Measurements from ENCODE around the gene KLHL6. TPM values are rescaled to one million over a fixed set of nuclear protein-coding genes. Genes with fewer than 3 reads are reported as not detected.
"Not testable (repeated sequence)": the region's sequence is repeated elsewhere in the genome, so short reads cannot be mapped to it uniquely, and the experiment has no call there.

Gene KLHL6
- total and polyA plus RNA-seq, 5 experiments from 2014 or later = 7.6 to 59.0 (median 20.7) TPM

- peak overlapping the region in 1 of 10 donors; percentile 38 for H3K27ac Mint-ChIP-seq
- ATAC-seq (no peak), DNase-seq (no peak)
- POLR2A ChIA-PET = no interaction called here
- H3K4me3 Mint-ChIP-seq = no peak overlapping the region
- peaks cover 4 to 14% (median 5%) of the 10 kb centered on the region in 4 donors for H3K4me1 Mint-ChIP-seq
- H3K27me3 Mint-ChIP-seq = peaks cover 0 to 7% (median 0%) of the 10 kb centered on the region in 5 donors
- no peaks in the 10 kb centered on the region for H3K36me3 Mint-ChIP-seq
- no peaks in the 10 kb centered on the region for H3K9me3 Mint-ChIP-seq
These were observed 83.4 kb downstream of the KLHL6 start for GRCh38 chr3:183472155-183472554.

DNA sequence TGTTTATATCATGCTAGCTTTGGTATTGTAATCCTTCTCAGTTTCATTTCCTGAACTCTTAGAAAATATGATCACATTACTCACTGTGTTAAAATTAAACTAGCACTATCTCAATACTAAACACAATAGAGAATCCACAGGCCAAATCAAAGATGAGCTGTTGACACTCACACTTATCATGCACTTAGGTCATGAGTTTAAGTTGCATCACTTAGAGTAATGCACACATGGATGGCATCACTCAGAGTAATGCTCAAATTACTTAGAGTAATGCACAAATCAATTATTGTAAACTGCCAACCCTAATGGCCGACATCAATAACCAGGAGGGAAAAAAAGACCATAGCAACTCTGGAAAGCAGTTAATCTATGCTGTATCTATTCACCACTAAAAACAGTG lies 87.1 kb downstream of the KLHL6 start:
- H3K27me3 Mint-ChIP-seq = peaks cover 0 to 9% (median 0%) of the 10 kb centered on the region in 5 donors
- no peaks in the 10 kb centered on the region for H3K9me3 Mint-ChIP-seq
- no peak overlapping the region for H3K4me3 Mint-ChIP-seq
- no peak for DNase-seq
- peaks cover 2 to 14% (median 5%) of the 10 kb centered on the region in 4 donors for H3K4me1 Mint-ChIP-seq
- POLR2A ChIA-PET = interaction anchor here (0.5 kb wide), 1 partner anchor 119 kb away, joined by 3 read pairs; no protein-coding TSS in a partner anchor
- no peaks in the 10 kb centered on the region for H3K36me3 Mint-ChIP-seq
- H3K27ac Mint-ChIP-seq = peak overlapping the region in 1 of 10 donors; percentile 2
- ATAC-seq = no peak

GRCh38 chr3:183466575-183466974 lies 88.9 kb downstream of the KLHL6 start:
- Mint-ChIP-seq H3K4me1 (peaks cover 2 to 14% (median 5%) of the 10 kb centered on the region in 4 donors), H3K9me3 (no peaks in the 10 kb centered on the region), H3K27me3 (peaks cover 0 to 5% (median 0%) of the 10 kb centered on the region in 5 donors), H3K4me3 (no peak overlapping the region), H3K36me3 (no peaks in the 10 kb centered on the region), H3K27ac (no peak overlapping the region)
- POLR2A ChIA-PET = no interaction called here
- DNase-seq = no peak
- no peak for ATAC-seq

- H3K4me3 Mint-ChIP-seq, ATAC-seq, H3K27me3 Mint-ChIP-seq, H3K9me3 Mint-ChIP-seq, H3K36me3 Mint-ChIP-seq, POLR2A ChIA-PET, DNase-seq, H3K27ac Mint-ChIP-seq: not testable (repeated sequence)
- H3K4me1 Mint-ChIP-seq = peaks cover 2 to 14% (median 5%) of the 10 kb centered on the region in 4 donors
These were observed 89.8 kb downstream of the KLHL6 start for GRCh38 chr3:183465710-183466109.

GRCh38 chr3:183464480-183464879 lies 91.0 kb downstream of the KLHL6 start:
- POLR2A ChIA-PET = interaction anchor here (1.0 kb wide), 1 partner anchor 11 kb away, joined by 4 read pairs; no protein-coding TSS in a partner anchor
- peak overlapping the region in 1 of 10 donors; percentile 76 for H3K27ac Mint-ChIP-seq
- peaks cover 0 to 5% (median 0%) of the 10 kb centered on the region in 5 donors for H3K27me3 Mint-ChIP-seq
- DNase-seq (no peak), ATAC-seq (no peak)
- no peak overlapping the region for H3K4me3 Mint-ChIP-seq
- peaks cover 0 to 3% (median 0%) of the 10 kb centered on the region in 3 donors for H3K36me3 Mint-ChIP-seq
- H3K4me1 Mint-ChIP-seq = peaks cover 2 to 10% (median 4%) of the 10 kb centered on the region in 4 donors
- H3K9me3 Mint-ChIP-seq = peaks cover 0 to 7% (median 0%) of the 10 kb centered on the region in 9 donors

DNA sequence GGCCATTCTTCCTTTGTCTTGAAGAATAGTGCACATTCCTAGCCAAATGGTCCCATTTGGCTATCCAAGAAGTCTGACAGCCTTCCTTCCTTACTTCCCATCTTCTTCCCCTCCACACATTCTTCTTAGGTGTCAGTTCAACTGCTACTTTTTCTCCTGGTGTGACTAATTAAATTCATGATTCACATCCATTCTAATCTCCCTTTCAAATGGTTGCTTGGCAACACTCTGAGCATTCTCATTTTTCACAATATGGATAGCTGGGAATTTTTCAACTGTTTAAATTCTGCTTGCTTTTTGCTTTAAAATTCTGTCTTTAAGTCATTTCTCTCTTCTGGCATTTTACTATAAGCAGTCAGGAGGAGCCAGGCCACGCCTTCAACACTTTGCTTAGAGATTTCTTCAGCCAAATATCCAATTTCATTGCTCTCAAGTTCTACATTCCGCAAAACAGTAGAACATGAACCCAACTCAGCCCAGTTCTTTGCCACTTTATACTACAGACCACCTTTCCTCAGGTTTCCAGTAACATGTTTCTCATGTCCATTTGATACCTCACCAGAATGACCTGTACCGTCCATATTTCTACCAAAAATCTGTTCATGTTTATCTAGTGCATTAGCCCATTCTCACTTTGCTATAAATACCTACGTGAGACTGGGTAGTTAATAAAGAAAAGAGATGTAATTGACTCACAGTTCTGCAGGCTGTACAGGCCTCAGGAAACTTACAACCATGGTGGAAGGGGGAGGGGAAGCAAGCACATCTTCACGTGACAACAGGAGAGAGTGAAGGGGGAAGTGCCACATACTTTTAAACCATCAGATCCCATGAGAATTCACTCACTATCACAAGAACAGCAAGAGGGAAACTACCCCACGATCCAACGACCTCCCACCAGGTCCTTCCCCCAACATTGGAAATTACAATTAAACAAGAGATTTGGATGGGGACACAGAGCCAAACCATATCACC lies 95.1 kb downstream of the KLHL6 start:
- H3K4me1 Mint-ChIP-seq = no peaks in the 10 kb centered on the region
- peaks cover 0 to 2% (median 0%) of the 10 kb centered on the region in 5 donors for H3K27me3 Mint-ChIP-seq
- peaks cover 0 to 7% (median 0%) of the 10 kb centered on the region in 9 donors for H3K9me3 Mint-ChIP-seq
- H3K36me3 Mint-ChIP-seq = peaks cover 0 to 3% (median 1%) of the 10 kb centered on the region in 3 donors
- DNase-seq (no peak), ATAC-seq (no peak)
- no peak overlapping the region for H3K4me3 Mint-ChIP-seq
- no peak overlapping the region for H3K27ac Mint-ChIP-seq
- POLR2A ChIA-PET = no interaction called here

GRCh38 chr3:183455089-183455488 lies 100.4 kb downstream of the KLHL6 start:
- H3K4me1 Mint-ChIP-seq = no peaks in the 10 kb centered on the region
- H3K4me3 Mint-ChIP-seq = no peak overlapping the region
- H3K36me3 Mint-ChIP-seq = peaks cover 0 to 23% (median 15%) of the 10 kb centered on the region in 3 donors
- no peak for ATAC-seq
- no peaks in the 10 kb centered on the region for H3K27me3 Mint-ChIP-seq
- H3K9me3 Mint-ChIP-seq = peaks cover 0 to 2% (median 0%) of the 10 kb centered on the region in 9 donors
- DNase-seq = no peak
- POLR2A ChIA-PET = no interaction called here
- H3K27ac Mint-ChIP-seq = no peak overlapping the region

GRCh38 chr3:183454064-183454463 lies 101.4 kb downstream of the KLHL6 start:
- ATAC-seq = no peak
- POLR2A ChIA-PET = interaction anchor here (1.1 kb wide), 1 partner anchor 11 kb away, joined by 4 read pairs; no protein-coding TSS in a partner anchor
- Mint-ChIP-seq H3K36me3 (peaks cover 0 to 23% (median 14%) of the 10 kb centered on the region in 3 donors), H3K4me3 (no peak overlapping the region), H3K9me3 (no peaks in the 10 kb centered on the region), H3K27me3 (no peaks in the 10 kb centered on the region), H3K4me1 (peaks cover 0 to 4% (median 0%) of the 10 kb centered on the region in 4 donors), H3K27ac (no peak overlapping the region)
- no peak for DNase-seq

GRCh38 chr3:183449791-183450190 lies 105.7 kb downstream of the KLHL6 start:
- Mint-ChIP-seq H3K27ac (no peak overlapping the region), H3K4me3 (no peak overlapping the region), H3K27me3 (no peaks in the 10 kb centered on the region), H3K4me1 (peaks cover 2 to 19% (median 14%) of the 10 kb centered on the region in 4 donors), H3K36me3 (peaks cover under 1 to 16% (median 10%) of the 10 kb centered on the region in 3 donors), H3K9me3 (peaks cover 0 to 3% (median 0%) of the 10 kb centered on the region in 9 donors)
- no peak for ATAC-seq
- POLR2A ChIA-PET = no interaction called here
- DNase-seq = no peak

GRCh38 chr3:183449391-183449790 lies 106.1 kb downstream of the KLHL6 start:
- no peak for ATAC-seq
- no peaks in the 10 kb centered on the region for H3K27me3 Mint-ChIP-seq
- POLR2A ChIA-PET = no interaction called here

DNA sequence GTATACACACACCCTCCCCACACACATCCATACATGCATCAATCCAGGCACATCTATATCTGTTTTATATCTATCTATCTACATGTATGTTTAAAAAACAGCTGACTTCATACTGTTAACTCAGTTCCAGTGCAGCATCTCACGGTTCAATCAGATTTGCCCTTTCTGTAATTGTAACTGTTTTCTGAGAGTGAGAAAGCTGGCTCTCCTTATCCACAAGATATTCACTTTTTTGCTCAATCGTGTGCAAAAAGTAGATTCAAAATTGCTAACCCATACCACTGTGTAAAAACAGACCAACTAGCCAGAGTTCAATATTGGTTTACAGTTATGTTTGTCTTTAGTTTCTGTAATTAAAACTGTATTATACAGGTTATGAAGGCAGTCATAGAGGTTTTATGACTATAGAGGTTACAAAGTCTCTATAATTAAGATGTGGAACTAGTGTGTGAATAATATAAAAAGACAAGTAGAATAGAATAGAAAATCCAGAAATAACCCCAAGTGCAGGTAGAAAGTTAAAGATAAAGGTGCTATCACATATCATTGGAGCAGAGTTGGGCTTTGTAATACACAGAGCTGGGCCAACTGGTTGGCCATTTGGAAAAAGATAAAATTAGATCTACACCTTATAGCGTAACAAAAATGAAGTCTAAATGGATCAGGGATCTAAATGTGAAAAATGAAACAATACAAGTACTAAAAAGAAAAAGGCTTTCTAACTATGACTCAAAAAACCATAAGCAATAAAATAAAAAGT lies 107.0 kb downstream of the KLHL6 start:
- ATAC-seq = no peak
- H3K36me3 Mint-ChIP-seq = peaks cover 7 to 16% (median 9%) of the 10 kb centered on the region in 3 donors
- H3K27me3 Mint-ChIP-seq = no peaks in the 10 kb centered on the region
- H3K4me1 Mint-ChIP-seq = peaks cover 2 to 19% (median 14%) of the 10 kb centered on the region in 4 donors
- H3K9me3 Mint-ChIP-seq = peaks cover 0 to 16% (median 11%) of the 10 kb centered on the region in 9 donors
- POLR2A ChIA-PET = no interaction called here
- no peak for DNase-seq
- peak overlapping the region; percentile 87 to 98 (median 95) for H3K4me3 Mint-ChIP-seq
- H3K27ac Mint-ChIP-seq = peak overlapping the region in 4 of 10 donors; percentile 20 to 92 (median 49)

More at GRCh38 chr3:183449391-183449790, 106.1 kb downstream of the KLHL6 start:
- H3K9me3 Mint-ChIP-seq = peaks cover 0 to 7% (median 3%) of the 10 kb centered on the region in 9 donors
- H3K4me3 Mint-ChIP-seq = peak overlapping the region in 1 of 10 donors; percentile 51
- no peak for DNase-seq
- no peak overlapping the region for H3K27ac Mint-ChIP-seq
- H3K36me3 Mint-ChIP-seq = peaks cover 4 to 15% (median 9%) of the 10 kb centered on the region in 3 donors
- peaks cover 2 to 19% (median 14%) of the 10 kb centered on the region in 4 donors for H3K4me1 Mint-ChIP-seq
